ENCODE data around the gene NDC80. TPM values are rescaled to one million over a fixed set of nuclear protein-coding genes. Genes with fewer than 3 reads are reported as not detected.
A peak's percentile ranks its signal among the peaks of the same experiment; 100 is the strongest.

NDC80 gene
- polyA plus RNA-seq, 1 donor (not counting 4 experiments of a cell fraction or from before 2014, with no cell fraction given) = 11.5 TPM

GRCh38 chr18:2588666-2589344 is 17.4 kb downstream of the NDC80 start:
- dilution Hi-C loops (cut with MboI; ENCODE audit: extremely low pct_ligation_motif_present, low sequenced_read_pairs) = no loop called here
- peak overlapping the region; percentile 39 for H3K9ac ChIP-seq (ENCODE audit: control insufficient read depth, extremely low read depth, insufficient read depth, low read length)
- TF ChIP-seq, protein P1, sequence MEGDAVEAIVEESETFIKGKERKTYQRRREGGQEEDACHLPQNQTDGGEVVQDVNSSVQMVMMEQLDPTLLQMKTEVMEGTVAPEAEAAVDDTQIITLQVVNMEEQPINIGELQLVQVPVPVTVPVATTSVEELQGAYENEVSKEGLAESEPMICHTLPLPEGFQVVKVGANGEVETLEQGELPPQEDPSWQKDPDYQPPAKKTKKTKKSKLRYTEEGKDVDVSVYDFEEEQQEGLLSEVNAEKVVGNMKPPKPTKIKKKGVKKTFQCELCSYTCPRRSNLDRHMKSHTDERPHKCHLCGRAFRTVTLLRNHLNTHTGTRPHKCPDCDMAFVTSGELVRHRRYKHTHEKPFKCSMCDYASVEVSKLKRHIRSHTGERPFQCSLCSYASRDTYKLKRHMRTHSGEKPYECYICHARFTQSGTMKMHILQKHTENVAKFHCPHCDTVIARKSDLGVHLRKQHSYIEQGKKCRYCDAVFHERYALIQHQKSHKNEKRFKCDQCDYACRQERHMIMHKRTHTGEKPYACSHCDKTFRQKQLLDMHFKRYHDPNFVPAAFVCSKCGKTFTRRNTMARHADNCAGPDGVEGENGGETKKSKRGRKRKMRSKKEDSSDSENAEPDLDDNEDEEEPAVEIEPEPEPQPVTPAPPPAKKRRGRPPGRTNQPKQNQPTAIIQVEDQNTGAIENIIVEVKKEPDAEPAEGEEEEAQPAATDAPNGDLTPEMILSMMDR (optimal IDR thresholded peaks at IDR 0.05 in 1 of 3, IDR thresholded peaks at IDR 0.05 in 1 of 3, conservative IDR thresholded peaks at IDR 0.05 in 1 of 3; ENCODE audit: extremely low read depth in 1 of 3, insufficient read depth in 2 of 3, low read length in 3 of 3) = no peak
- no peak for TF ChIP-seq EZH2 (IDR thresholded peaks at IDR 0.05; ENCODE audit: low read length)
- peaks cover 22% of the 10 kb centered on the region for H3K4me1 ChIP-seq (ENCODE audit: control insufficient read depth, extremely low read depth, insufficient read depth, low read length)
- no peaks in the 10 kb centered on the region for H3K27me3 ChIP-seq (ENCODE audit: control insufficient read depth, extremely low read depth, insufficient read depth, low read length)
- peak overlapping the region in 2 of 3 experiments; percentile 21 to 52 for H3K4me3 ChIP-seq (ENCODE audit: control insufficient read depth in 2 of 3, extremely low read depth in 1 of 3, insufficient read depth in 2 of 3, low read depth in 1 of 3, low read length in 3 of 3)
- FAIRE-seq = no peak
- H3K79me2 ChIP-seq (ENCODE audit: control insufficient read depth, insufficient read depth, low read length) = no peaks in the 10 kb centered on the region
- peaks cover 0 to 11% of the 10 kb centered on the region in 2 experiments for H3K36me3 ChIP-seq (ENCODE audit: control insufficient read depth in 2 of 2, extremely low read depth in 1 of 2, insufficient read depth in 2 of 2, low read length in 2 of 2)
- peak overlapping the region; percentile 73 for H3K4me2 ChIP-seq (ENCODE audit: control insufficient read depth, extremely low read depth, insufficient read depth, low read depth, low read length)
- H4K20me1 ChIP-seq (ENCODE audit: control insufficient read depth, extremely low read depth, insufficient read depth, low read length) = no peaks in the 10 kb centered on the region
- peak overlapping the region; percentile 59 for H2AFZ ChIP-seq (ENCODE audit: control insufficient read depth, low read length)
- no peak for DNase-seq (ENCODE audit: low read depth, low spot score)
- H3K9me1 ChIP-seq (ENCODE audit: control insufficient read depth, extremely low read depth, insufficient read depth, low read length) = no peaks in the 10 kb centered on the region
- H3K9me3 ChIP-seq (ENCODE audit: control insufficient read depth, low read depth, low read length) = no peaks in the 10 kb centered on the region
- peak overlapping the region; percentile 96 for H3K27ac ChIP-seq (ENCODE audit: control insufficient read depth, insufficient read depth, low read length)

- peak overlapping the region; percentile 39 for H3K9ac ChIP-seq (ENCODE audit: control insufficient read depth, extremely low read depth, insufficient read depth, low read length)
- H3K27ac ChIP-seq (ENCODE audit: control insufficient read depth, insufficient read depth, low read length) = peak overlapping the region; percentile 96
- no peaks in the 10 kb centered on the region for H4K20me1 ChIP-seq (ENCODE audit: control insufficient read depth, extremely low read depth, insufficient read depth, low read length)
- dilution Hi-C loops (cut with MboI; ENCODE audit: extremely low pct_ligation_motif_present, low sequenced_read_pairs) = no loop called here
- H3K4me1 ChIP-seq (ENCODE audit: control insufficient read depth, extremely low read depth, insufficient read depth, low read length) = peaks cover 22% of the 10 kb centered on the region
- peak overlapping the region; percentile 73 for H3K4me2 ChIP-seq (ENCODE audit: control insufficient read depth, extremely low read depth, insufficient read depth, low read depth, low read length)
- H3K4me3 ChIP-seq (ENCODE audit: control insufficient read depth in 2 of 3, extremely low read depth in 1 of 3, insufficient read depth in 2 of 3, low read depth in 1 of 3, low read length in 3 of 3) = peak overlapping the region in 2 of 3 experiments; percentile 21 to 52
- H3K27me3 ChIP-seq (ENCODE audit: control insufficient read depth, extremely low read depth, insufficient read depth, low read length) = no peaks in the 10 kb centered on the region
- H3K79me2 ChIP-seq (ENCODE audit: control insufficient read depth, insufficient read depth, low read length) = no peaks in the 10 kb centered on the region
- peak; percentile 42 for DNase-seq (ENCODE audit: low read depth, low spot score)
- no peak for FAIRE-seq
- H3K36me3 ChIP-seq (ENCODE audit: control insufficient read depth in 2 of 2, extremely low read depth in 1 of 2, insufficient read depth in 2 of 2, low read length in 2 of 2) = peaks cover 0 to 11% of the 10 kb centered on the region in 2 experiments
- no peak for TF ChIP-seq EZH2 (IDR thresholded peaks at IDR 0.05; ENCODE audit: low read length)
- TF ChIP-seq, protein P1 (optimal IDR thresholded peaks at IDR 0.05 in 1 of 3, IDR thresholded peaks at IDR 0.05 in 1 of 3, conservative IDR thresholded peaks at IDR 0.05 in 1 of 3; ENCODE audit: extremely low read depth in 1 of 3, insufficient read depth in 2 of 3, low read length in 3 of 3) = no peak
- peak overlapping the region; percentile 59 for H2AFZ ChIP-seq (ENCODE audit: control insufficient read depth, low read length)
- H3K9me1 ChIP-seq (ENCODE audit: control insufficient read depth, extremely low read depth, insufficient read depth, low read length) = no peaks in the 10 kb centered on the region
- no peaks in the 10 kb centered on the region for H3K9me3 ChIP-seq (ENCODE audit: control insufficient read depth, low read depth, low read length)
These were observed 18.1 kb downstream of the NDC80 start for GRCh38 chr18:2589345-2590068.

All from keratinocyte (primary cell).